SJCRH30 (cell line): ENCODE data around the gene RALGPS1. TPM values are rescaled to one million over a fixed set of nuclear protein-coding genes. Genes with fewer than 3 reads are reported as not detected.

Experiments
- DNase-seq, 2 experiments: peaks; one replicate each; pipeline ENCODE4 v3.0.0-alpha.2; 2015 to 2020
- H3K27ac ChIP-seq: fragments of 250-450 bp; sonication (Bioruptor Pico); 2 replicates; pipeline ENCODE4 v1.5.1; 2020; ENCODE audit warnings: mild to moderate bottlenecking, moderate library complexity
- H3K27me3 ChIP-seq: fragments of 250-450 bp; sonication (Bioruptor Pico); 2 replicates; pipeline ENCODE4 v1.5.1; 2020; ENCODE audit warnings: mild to moderate bottlenecking, moderate library complexity
- H3K36me3 ChIP-seq: fragments of 250-450 bp; sonication (Bioruptor Pico); 2 replicates; pipeline ENCODE4 v1.5.1; 2020; ENCODE audit warnings: mild to moderate bottlenecking, moderate library complexity
- H3K4me1 ChIP-seq: fragments of 250-450 bp; sonication (Bioruptor Pico); 2 replicates; pipeline ENCODE4 v1.5.1; 2020; ENCODE audit warnings: mild to moderate bottlenecking, moderate library complexity
- H3K4me3 ChIP-seq: fragments of 250-450 bp; sonication (Bioruptor Pico); 2 replicates; pipeline ENCODE4 v1.5.1; 2020; ENCODE audit warnings: mild to moderate bottlenecking, moderate library complexity
- H3K9me3 ChIP-seq: fragments of 250-450 bp; sonication (Bioruptor Pico); replicated peaks from 2 replicates; pipeline ENCODE4 v1.5.1; 2020; ENCODE audit warnings: mild to moderate bottlenecking, moderate library complexity
- total RNA-seq: library from RNA; depleted of rRNA; stranded (reverse); fragments of >200 nt; shearing (Covaris generic); gene quantifications from 2 replicates; pipeline ENCODE4 v1.2.3, GENCODE V29; 2014

Gene RALGPS1
- total RNA-seq, 1 experiment from 2014 or later: 1.8 TPM

- Histone ChIP-seq H3K9me3 (no peaks in the 10 kb centered on the region), H3K4me3 (no peak overlapping the region), H3K36me3 (no peaks in the 10 kb centered on the region), H3K27ac (no peak overlapping the region), H3K27me3 (no peaks in the 10 kb centered on the region), H3K4me1 (peaks cover 11% of the 10 kb centered on the region)
- no peak for DNase-seq
Observed at GRCh38 chr9:127149463-127150390, 235.1 kb downstream of the RALGPS1 start.

GRCh38 chr9:127153501-127153900 lies 238.9 kb downstream of the RALGPS1 start:
- Histone ChIP-seq H3K4me3 (no peak overlapping the region), H3K36me3 (no peaks in the 10 kb centered on the region), H3K27me3 (no peaks in the 10 kb centered on the region), H3K9me3 (no peaks in the 10 kb centered on the region), H3K4me1 (peaks cover 7% of the 10 kb centered on the region), H3K27ac (no peak overlapping the region)
- DNase-seq: no peak

GRCh38 chr9:127154003-127154389 lies 239.4 kb downstream of the RALGPS1 start:
- Histone ChIP-seq H3K27me3 (no peaks in the 10 kb centered on the region), H3K4me3 (no peak overlapping the region), H3K4me1 (peaks cover 10% of the 10 kb centered on the region), H3K36me3 (no peaks in the 10 kb centered on the region), H3K27ac (no peak overlapping the region), H3K9me3 (no peaks in the 10 kb centered on the region)
- no peak for DNase-seq

GRCh38 chr9:127154390-127155191 lies 240.0 kb downstream of the RALGPS1 start:
- Histone ChIP-seq H3K27me3 (no peaks in the 10 kb centered on the region), H3K36me3 (no peaks in the 10 kb centered on the region), H3K27ac (no peak overlapping the region), H3K4me3 (0 out of 2 replicates have a peak overlapping the region, but pooled peaks have one; percentile 1), H3K4me1 (peaks cover 14% of the 10 kb centered on the region), H3K9me3 (no peaks in the 10 kb centered on the region)
- peak in 1 of 2 experiments; percentile 34 for DNase-seq

- Histone ChIP-seq H3K9me3 (no peaks in the 10 kb centered on the region), H3K4me3 (no peak overlapping the region), H3K27ac (no peak overlapping the region), H3K4me1 (peaks cover 12% of the 10 kb centered on the region), H3K36me3 (no peaks in the 10 kb centered on the region), H3K27me3 (no peaks in the 10 kb centered on the region)
- no peak for DNase-seq
Observed at GRCh38 chr9:127155314-127155960, 240.9 kb downstream of the RALGPS1 start.

GRCh38 chr9:127158786-127159324 lies 244.3 kb downstream of the RALGPS1 start:
- Histone ChIP-seq H3K27me3 (no peaks in the 10 kb centered on the region), H3K27ac (no peak overlapping the region), H3K4me3 (no peak overlapping the region), H3K36me3 (no peaks in the 10 kb centered on the region), H3K4me1 (peaks cover 23% of the 10 kb centered on the region), H3K9me3 (no peaks in the 10 kb centered on the region)
- no peak for DNase-seq

- no peaks in the 10 kb centered on the region for H3K27me3 ChIP-seq
- peak; percentile 73 to 74 for DNase-seq
- peaks cover 24% of the 10 kb centered on the region for H3K4me1 ChIP-seq
- no peak overlapping the region for H3K27ac ChIP-seq
- no peak overlapping the region for H3K4me3 ChIP-seq
- no peaks in the 10 kb centered on the region for H3K36me3 ChIP-seq
- H3K9me3 ChIP-seq: no peaks in the 10 kb centered on the region
Observed at GRCh38 chr9:127159325-127159801, 244.8 kb downstream of the RALGPS1 start.

- H3K36me3 ChIP-seq: no peaks in the 10 kb centered on the region
- no peaks in the 10 kb centered on the region for H3K9me3 ChIP-seq
- H3K27ac ChIP-seq: no peak overlapping the region
- H3K27me3 ChIP-seq: no peaks in the 10 kb centered on the region
- peak in 1 of 2 experiments; percentile 0 for DNase-seq
- no peak overlapping the region for H3K4me3 ChIP-seq
- peaks cover 22% of the 10 kb centered on the region for H3K4me1 ChIP-seq
Observed at GRCh38 chr9:127159949-127160610, 245.5 kb downstream of the RALGPS1 start.

- Histone ChIP-seq H3K27ac (no peak overlapping the region), H3K4me1 (peaks cover 22% of the 10 kb centered on the region), H3K27me3 (no peaks in the 10 kb centered on the region), H3K4me3 (no peak overlapping the region), H3K36me3 (no peaks in the 10 kb centered on the region), H3K9me3 (no peaks in the 10 kb centered on the region)
- DNase-seq: peak in 1 of 2 experiments; percentile 0
Observed at GRCh38 chr9:127161081-127161624, 246.6 kb downstream of the RALGPS1 start.

- H3K27me3 ChIP-seq: no peaks in the 10 kb centered on the region
- no peaks in the 10 kb centered on the region for H3K9me3 ChIP-seq
- no peak overlapping the region for H3K27ac ChIP-seq
- no peak for DNase-seq
- no peak overlapping the region for H3K4me3 ChIP-seq
- H3K36me3 ChIP-seq: no peaks in the 10 kb centered on the region
- H3K4me1 ChIP-seq: peaks cover 22% of the 10 kb centered on the region
Observed at GRCh38 chr9:127162046-127162863, 247.7 kb downstream of the RALGPS1 start.

- Histone ChIP-seq H3K36me3 (no peaks in the 10 kb centered on the region), H3K27ac (peak overlapping the region; percentile 17), H3K27me3 (no peaks in the 10 kb centered on the region), H3K4me1 (peaks cover 22% of the 10 kb centered on the region), H3K4me3 (no peak overlapping the region), H3K9me3 (no peaks in the 10 kb centered on the region)
- no peak for DNase-seq
Observed at GRCh38 chr9:127162864-127163365, 248.3 kb downstream of the RALGPS1 start.

- H3K27ac ChIP-seq: peak overlapping the region; percentile 17
- peak; percentile 32 to 49 for DNase-seq
- peaks cover 22% of the 10 kb centered on the region for H3K4me1 ChIP-seq
- H3K36me3 ChIP-seq: no peaks in the 10 kb centered on the region
- H3K27me3 ChIP-seq: no peaks in the 10 kb centered on the region
- H3K9me3 ChIP-seq: no peaks in the 10 kb centered on the region
- no peak overlapping the region for H3K4me3 ChIP-seq
Observed at GRCh38 chr9:127163409-127163808, 248.8 kb downstream of the RALGPS1 start.

- no peak for DNase-seq
- H3K27me3 ChIP-seq: no peaks in the 10 kb centered on the region
- H3K27ac ChIP-seq: no peak overlapping the region
- H3K4me1 ChIP-seq: peaks cover 13% of the 10 kb centered on the region
- H3K36me3 ChIP-seq: no peaks in the 10 kb centered on the region
- H3K4me3 ChIP-seq: no peak overlapping the region
- H3K9me3 ChIP-seq: no peaks in the 10 kb centered on the region
Observed at GRCh38 chr9:127165116-127165515, 250.5 kb downstream of the RALGPS1 start.
